ENCODE results near the gene ZWILCH.
"Not testable (repeated sequence)": the region's sequence is repeated elsewhere in the genome, so short reads cannot be mapped to it uniquely, and the experiment has no call there.

The ZWILCH gene

GRCh38 chr15:66462627-66463026 is 42.5 kb upstream of the ZWILCH start:
- intact Hi-C loops (cut with DNase I; ENCODE audit: low total_unique reads) = no loop called here
- Histone ChIP-seq H3K9me3 (no peaks in the 10 kb centered on the region), H3K27ac (no peak overlapping the region), H3K4me1 (no peaks in the 10 kb centered on the region), H3K27me3 (no peaks in the 10 kb centered on the region), H3K4me3 (no peak overlapping the region), H3K36me3 (no peaks in the 10 kb centered on the region)
- no peak for DNase-seq
- no peak for TF ChIP-seq CTCF (IDR thresholded peaks at IDR 0.05)

- H3K27ac ChIP-seq; H3K36me3 ChIP-seq; intact Hi-C loops (cut with DNase I; ENCODE audit: low total_unique reads); H3K4me3 ChIP-seq; H3K27me3 ChIP-seq; DNase-seq; H3K9me3 ChIP-seq; H3K4me1 ChIP-seq: not testable (repeated sequence)
Observed at GRCh38 chr15:66465294-66465693, 39.8 kb upstream of the ZWILCH start.

- H3K9me3 ChIP-seq; H3K4me3 ChIP-seq; H3K27ac ChIP-seq; intact Hi-C loops (cut with DNase I; ENCODE audit: low total_unique reads); DNase-seq; H3K36me3 ChIP-seq; H3K27me3 ChIP-seq: not testable (repeated sequence)
- peaks cover 0 to 12% (median 0%) of the 10 kb centered on the region in 4 donors for H3K4me1 ChIP-seq
Observed at GRCh38 chr15:66467162-66468040, 37.7 kb upstream of the ZWILCH start.

- DNase-seq; H3K4me3 ChIP-seq; H3K36me3 ChIP-seq; H3K27me3 ChIP-seq; intact Hi-C loops (cut with DNase I; ENCODE audit: low total_unique reads); H3K27ac ChIP-seq; H3K9me3 ChIP-seq: not testable (repeated sequence)
- H3K4me1 ChIP-seq = peaks cover 0 to 29% (median 0%) of the 10 kb centered on the region in 4 donors
Observed at GRCh38 chr15:66470825-66471224, 34.3 kb upstream of the ZWILCH start.

- Histone ChIP-seq H3K4me3 (no peak overlapping the region), H3K9me3 (no peaks in the 10 kb centered on the region), H3K4me1 (peaks cover 0 to 29% (median 0%) of the 10 kb centered on the region in 4 donors), H3K27me3 (no peaks in the 10 kb centered on the region), H3K36me3 (no peaks in the 10 kb centered on the region), H3K27ac (peak overlapping the region in 1 of 2 donors; percentile 49)
- TF ChIP-seq CTCF (IDR thresholded peaks at IDR 0.05) = no peak
- no peak for DNase-seq
- intact Hi-C loops (cut with DNase I; ENCODE audit: low total_unique reads) = no loop called here
Observed at GRCh38 chr15:66472176-66472999, 32.7 kb upstream of the ZWILCH start.

GRCh38 chr15:66474135-66474534 is 31.0 kb upstream of the ZWILCH start:
- intact Hi-C loops (cut with DNase I; ENCODE audit: low total_unique reads) = no loop called here
- DNase-seq = no peak
- H3K4me3 ChIP-seq = no peak overlapping the region
- H3K36me3 ChIP-seq = no peaks in the 10 kb centered on the region
- peaks cover 0 to 29% (median 0%) of the 10 kb centered on the region in 4 donors for H3K4me1 ChIP-seq
- H3K9me3 ChIP-seq = no peaks in the 10 kb centered on the region
- no peaks in the 10 kb centered on the region for H3K27me3 ChIP-seq
- TF ChIP-seq CTCF (IDR thresholded peaks at IDR 0.05) = no peak
- no peak overlapping the region for H3K27ac ChIP-seq

GRCh38 chr15:66474963-66475362 is 30.2 kb upstream of the ZWILCH start:
- H3K27ac ChIP-seq = no peak overlapping the region
- TF ChIP-seq CTCF (IDR thresholded peaks at IDR 0.05) = no peak
- intact Hi-C loops (cut with DNase I; ENCODE audit: low total_unique reads) = no loop called here
- no peaks in the 10 kb centered on the region for H3K27me3 ChIP-seq
- no peak overlapping the region for H3K4me3 ChIP-seq
- H3K36me3 ChIP-seq = no peaks in the 10 kb centered on the region
- no peak for DNase-seq
- H3K9me3 ChIP-seq = no peaks in the 10 kb centered on the region
- H3K4me1 ChIP-seq = peaks cover 0 to 29% (median 0%) of the 10 kb centered on the region in 4 donors

All from tibial artery (tissue), 4 donors.